ENCODE data around the gene ANKIB1.
A peak's percentile ranks its signal among the peaks of the same experiment; 100 is the strongest.

The ANKIB1 gene

DNA sequence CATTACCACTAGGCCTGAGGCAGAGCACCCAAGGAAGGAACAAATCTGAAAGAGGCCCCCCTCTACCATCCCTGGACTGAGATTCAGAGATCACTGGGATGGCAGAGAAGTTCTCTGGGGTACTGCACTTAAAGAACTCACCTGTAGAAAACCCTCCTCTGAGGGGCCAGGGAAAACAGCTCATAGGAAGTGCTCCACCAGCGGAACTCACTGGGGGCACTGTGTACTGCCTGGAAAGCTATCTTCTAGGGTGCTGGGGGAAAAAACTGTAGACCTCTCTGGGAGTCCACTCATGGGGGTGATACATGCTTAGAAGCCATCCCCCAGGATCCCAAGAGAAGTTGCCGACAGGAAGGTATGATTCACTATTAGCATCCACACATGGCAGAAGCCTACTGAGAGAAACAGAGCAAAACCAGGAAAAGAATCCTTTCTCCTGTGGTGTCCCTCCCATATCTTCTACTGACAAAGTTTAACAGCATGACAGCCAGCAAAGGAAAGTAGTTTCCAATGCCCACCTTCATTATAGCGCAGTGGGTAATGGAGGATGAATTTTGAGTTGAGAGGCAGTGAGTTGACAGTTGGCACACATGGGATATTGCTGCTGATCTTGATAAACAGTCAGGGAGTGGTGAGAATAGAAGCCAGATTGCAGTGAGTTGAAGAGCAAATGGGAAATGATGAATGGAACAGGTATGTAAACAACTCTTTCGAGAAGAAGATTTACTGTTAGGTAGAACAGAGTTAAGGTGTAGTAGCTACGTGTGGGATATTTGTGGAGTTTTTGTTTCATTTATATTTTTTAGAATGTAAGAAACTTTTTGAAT lies 20.9 kb downstream of the ANKIB1 start:
- no peak for DNase-seq

DNA sequence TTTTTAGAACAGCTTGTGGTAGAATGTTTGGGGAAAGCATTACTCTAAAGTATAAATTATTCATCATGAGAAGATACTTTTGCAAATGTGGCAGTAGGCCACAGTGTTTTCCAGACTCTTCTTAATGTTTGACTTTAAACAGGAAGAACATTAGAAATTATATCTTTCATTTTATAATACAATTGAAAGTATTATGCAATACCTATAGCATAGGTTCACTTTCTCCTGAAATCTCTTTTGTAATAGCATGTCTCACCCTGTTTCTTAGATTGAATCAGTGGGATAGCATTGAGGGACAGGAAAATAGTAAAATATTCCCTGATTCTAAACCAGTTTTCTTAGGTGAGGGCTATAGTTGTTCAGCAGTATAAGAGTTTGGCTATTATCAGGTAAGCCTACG lies 23.1 kb downstream of the ANKIB1 start:
- DNase-seq, result no peak

DNA sequence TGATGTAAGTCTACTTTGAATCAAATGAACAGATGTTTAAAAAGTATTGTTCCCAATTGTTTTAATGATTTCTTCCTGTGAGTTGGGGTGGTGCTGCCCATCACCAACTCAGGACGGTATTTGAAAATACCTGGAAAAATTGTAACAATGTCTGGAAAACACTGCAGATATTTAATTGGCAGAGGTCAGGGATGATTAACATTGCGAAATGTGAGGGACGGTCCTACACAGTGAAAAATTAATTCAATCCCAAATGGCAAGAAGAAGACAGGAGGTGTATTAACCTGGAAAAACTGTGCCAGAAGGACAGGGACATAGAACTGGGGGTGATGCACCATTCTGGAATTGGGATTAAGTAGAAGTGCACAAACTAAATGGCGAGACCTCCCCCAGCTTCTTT lies 29.6 kb downstream of the ANKIB1 start:
- DNase-seq, result no peak

DNA sequence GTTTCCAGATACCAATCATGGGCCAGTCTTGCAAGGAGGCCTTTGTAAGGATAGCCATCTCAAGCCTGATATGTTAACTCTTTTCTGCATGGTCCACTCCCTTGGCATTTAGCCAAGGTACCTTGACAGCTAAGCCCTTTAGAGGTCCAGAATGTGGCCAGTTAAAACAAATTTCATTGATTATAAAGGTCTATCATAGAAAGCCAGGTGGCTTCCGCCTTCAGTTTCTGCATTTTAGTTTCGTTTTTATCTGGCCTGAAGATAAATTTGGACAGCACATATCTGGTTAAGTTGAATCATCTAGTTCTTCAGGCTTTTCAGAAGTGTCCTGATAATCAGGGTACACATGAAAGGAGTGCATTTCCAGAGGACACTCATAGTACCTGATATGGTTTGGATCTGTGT lies 30.7 kb downstream of the ANKIB1 start:
- DNase-seq, result no peak

DNA sequence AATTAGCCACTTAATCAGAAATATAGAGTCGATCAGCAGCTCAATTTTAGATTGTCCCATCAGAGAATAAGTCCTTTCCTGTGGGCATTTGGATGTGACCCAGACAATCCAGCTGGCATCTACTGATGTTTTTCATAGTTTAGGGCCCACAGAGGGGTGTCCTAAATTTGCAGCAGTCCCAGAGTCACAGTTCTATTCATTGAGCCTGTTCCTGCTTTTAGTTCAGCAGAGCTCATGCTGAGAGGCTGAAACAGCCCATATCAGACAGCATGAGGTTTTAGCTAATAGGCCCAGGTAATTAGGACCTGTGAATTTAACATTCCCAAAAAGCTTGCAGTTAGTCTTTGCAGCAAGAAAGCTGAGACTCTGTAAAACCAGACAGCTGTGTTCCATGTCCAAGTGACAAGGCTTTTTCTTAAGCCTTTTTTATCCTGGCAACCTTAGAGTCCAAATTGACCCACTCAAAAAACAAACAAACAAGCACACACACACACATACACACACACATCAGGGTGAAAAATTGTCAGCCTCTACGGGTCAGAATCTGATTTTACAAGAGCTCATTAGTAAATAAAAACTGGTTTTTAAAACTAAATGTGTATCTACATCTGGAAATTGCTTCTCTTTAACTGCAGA lies 33.7 kb downstream of the ANKIB1 start:
- DNase-seq, result no peak

DNA sequence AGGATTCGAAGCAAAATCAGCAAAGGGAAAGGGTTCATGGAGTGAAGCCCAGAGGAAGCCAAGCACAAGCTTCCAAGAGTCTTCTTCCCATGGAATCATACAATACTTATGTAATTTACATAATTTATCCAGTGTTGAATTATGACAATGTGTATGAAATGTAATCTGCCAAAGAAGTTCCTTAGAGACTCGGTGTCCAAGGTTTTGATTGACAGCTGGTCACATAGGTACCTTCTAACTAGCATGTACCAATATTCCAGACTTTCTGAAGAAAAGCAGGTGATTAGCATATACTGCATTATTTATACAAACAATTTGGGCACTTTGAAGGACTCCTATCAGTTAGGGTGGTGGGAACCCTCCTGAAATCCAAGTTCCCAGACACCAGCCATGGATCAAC lies 35.3 kb downstream of the ANKIB1 start:
- DNase-seq, result no peak

DNA sequence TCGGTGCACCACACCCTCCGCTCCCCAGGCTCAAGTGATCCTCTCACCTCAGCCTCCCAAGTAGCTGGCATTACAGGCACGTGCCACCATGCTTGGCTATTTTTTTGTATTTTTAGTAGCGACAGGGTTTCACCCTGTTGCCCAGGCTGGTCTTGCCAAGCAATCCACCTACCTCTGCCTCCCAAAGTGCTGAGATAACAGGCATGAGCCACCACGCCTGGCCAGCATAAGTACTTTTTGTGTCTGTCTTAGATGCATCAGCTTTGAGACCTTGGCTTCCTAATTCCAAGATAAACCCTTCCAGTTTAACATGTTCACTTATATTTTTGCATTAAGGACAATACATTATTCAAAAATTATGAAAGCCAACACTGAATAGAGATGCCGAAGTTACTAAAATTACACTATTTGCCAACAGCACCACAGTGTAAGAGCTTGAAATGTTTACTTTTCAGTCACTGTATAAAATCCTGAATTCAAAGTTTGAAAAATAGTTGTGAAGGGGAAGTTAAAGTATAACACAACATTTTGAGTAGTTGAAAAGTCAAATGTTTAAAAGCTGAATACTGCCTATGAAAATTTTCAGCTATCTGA lies 36.5 kb downstream of the ANKIB1 start:
- no peak for DNase-seq

DNA sequence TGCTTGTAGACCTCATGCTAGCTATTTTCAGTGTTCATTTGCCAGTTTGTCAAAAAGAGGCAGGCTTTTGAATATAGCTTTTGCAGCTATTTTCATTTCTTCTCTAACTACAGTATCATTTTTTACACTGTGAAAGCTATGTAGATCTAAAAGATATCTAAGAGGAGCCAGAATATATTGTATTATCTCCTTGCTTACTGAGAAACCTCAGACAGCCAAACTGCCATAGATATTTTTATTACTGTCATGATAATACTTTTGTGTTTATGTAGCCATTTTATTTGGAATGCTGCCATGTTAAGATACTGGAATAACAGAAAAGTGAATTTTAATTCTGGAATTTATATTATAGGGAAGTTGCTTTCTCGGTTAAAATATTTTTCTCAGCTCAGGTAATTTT lies 37.2 kb downstream of the ANKIB1 start:
- no peak for DNase-seq

DNA sequence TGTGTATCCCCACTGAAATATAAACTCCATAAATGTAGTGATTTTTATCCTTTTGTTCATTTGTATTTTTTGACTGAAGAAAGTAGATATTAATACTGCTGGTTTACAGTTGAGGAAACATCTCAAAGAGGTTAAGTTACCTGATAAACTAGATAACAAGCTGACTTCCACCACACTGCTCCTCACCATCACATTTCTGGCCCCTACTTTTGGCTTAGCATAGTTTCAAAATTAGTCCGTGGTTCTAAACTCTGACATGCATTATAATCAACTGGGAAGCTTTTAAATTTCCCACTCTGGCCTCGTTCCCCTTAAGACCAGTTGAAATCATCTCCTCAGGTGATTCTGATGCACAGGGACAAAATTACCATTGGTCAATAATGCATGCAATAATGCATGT lies 43.5 kb downstream of the ANKIB1 start:
- no peak for DNase-seq

DNA sequence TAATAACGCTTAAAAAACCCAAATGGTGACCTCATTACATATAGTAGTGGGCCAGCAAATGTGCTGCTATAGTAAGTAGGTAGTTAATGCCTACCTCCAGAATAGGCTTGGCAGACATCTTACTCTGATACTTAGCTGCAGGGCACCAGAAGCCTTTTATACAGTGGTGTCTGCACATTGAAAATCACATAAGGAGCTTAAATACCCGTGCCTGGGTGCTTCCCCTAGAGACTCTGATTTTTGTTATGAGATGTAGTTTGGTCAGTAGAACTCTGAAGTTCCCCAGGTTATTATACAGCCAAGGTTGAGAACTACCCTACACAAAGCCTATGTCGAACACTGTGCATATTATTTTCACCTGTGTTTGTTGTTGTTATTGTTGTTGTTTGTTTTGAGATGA lies 47.2 kb downstream of the ANKIB1 start:
- no peak for DNase-seq

DNA sequence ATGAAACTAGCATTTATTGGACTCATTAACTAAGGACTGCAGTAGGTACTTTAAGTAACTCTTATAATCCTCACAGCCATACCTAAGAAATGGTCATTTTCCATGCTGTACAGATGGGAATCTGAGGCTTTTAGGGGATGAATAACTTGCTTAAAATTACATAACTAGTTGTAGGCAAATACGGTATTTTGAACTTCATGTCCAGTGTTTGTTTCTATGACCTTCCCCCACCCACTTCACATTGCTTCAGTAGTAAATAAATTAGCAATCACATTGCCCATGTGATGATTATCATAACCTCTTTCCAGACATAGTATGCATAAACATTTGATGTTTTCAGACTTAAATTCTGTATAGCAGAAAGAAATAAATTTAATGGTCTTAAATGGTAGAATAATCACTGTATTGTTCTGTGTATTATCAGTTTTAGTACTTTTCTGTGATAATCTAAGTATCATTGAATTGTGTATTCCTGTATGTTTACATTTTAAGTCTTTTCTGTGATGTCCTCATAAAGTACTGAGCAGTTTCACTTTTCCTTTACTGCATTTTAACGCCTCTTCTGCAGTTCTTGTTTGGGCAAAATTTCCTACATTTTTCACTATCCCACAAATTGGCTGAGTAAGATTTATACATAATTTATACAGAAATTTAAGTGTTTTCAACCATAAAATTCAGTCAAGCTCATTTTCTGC lies 48.3 kb downstream of the ANKIB1 start:
- DNase-seq, result no peak

DNA sequence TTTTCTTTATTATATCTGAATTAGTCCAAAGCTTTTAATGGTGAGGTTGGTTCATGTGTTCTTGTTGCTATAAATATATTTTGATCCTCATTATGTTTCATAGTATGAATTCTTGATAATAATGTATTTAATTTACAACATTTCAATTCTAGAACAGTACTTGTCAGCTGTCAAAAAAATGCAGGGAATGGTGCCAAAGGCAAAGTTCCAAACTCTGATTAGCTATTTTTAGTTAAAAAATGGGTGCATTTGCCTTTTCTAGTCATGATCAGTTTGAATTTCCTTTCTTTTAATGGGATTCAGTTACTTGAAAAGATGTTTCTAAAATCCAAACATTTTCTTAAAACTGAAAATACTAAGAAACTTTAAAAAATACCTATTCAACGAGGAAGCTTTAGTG lies 49.6 kb downstream of the ANKIB1 start:
- peak; percentile 7 for DNase-seq

DNA sequence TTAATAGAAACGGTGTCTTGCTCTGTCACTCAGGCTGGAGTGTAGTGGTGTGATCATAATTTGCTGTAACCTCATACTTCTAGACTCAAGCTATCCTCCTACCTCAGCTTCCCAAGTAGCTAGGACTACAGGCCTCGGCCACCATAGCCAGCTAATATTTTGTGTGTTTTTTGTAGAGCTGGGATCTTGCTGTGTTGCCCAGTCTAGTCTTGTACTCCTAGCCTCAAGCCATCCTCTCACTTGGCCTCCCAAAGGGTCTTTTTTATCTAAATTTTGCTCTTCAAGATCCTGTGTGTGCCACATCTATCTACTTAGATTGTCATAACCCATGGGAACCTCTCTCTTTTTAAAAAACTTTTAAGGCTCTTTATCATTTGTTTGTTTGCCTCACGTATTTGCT lies 50.5 kb downstream of the ANKIB1 start:
- no peak for DNase-seq

DNA sequence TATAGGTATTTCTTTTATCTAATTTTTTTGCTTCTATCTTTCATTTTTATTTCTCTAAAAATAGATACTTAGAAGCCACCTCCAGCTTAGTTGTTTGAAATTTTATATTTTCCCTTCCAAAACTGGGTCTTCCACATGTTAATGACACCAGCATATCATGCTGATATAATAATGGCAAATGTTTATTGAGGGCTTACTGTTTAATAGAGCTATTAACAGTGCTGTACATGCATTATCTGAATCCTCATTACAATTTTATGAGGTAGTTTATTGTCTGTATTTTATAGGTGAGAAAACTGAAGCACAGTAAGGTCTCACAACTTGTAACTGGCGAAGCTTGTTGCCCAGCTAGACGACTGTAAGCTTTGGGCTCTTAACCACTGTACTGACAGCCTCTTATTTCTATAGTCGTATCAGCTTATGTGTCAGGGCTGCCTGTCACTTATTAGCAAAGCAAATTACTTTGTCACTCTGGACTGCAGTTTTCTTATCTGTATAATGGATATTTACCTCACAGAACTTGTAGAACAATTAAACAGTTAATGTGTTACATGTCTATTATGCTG lies 51.2 kb downstream of the ANKIB1 start:
- DNase-seq, result no peak

DNA sequence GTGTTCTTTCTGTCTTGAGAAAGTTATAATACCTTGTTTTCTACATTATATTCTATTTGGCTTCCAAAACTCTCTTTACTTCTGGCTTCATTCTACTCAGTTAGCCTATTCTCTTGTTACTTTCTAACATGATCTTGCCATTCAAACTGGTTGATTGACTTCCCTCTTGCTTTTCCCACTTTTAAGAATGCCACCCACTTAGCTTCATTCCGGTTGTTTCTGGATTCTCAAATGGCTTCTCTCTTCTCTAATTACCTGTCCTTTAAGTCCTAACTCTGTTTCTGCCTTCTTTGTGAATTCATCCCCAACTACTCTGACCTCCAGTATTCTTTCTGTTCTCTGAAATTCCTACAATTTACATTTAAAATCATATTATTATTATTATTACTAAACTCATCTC lies 52.0 kb downstream of the ANKIB1 start:
- DNase-seq, result no peak

DNA sequence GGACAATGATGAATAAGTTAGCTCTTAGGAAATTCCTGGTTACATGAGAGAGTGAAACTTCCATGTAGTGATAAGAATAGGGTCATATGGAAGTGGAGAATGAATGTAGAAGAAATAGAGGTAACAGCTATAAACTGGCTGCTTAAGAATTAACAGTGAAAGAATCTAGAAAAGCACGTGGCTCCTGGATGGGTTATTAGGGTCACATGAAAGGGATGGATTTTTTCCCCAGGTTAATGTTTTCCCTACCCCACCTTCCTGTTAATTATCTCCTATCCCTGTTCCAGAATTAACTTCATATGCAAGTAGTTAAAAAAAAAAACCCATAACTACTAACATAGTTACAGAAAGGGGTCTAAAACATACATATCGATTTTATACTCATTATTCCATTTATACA lies 58.0 kb downstream of the ANKIB1 start:
- no peak for DNase-seq

DNA sequence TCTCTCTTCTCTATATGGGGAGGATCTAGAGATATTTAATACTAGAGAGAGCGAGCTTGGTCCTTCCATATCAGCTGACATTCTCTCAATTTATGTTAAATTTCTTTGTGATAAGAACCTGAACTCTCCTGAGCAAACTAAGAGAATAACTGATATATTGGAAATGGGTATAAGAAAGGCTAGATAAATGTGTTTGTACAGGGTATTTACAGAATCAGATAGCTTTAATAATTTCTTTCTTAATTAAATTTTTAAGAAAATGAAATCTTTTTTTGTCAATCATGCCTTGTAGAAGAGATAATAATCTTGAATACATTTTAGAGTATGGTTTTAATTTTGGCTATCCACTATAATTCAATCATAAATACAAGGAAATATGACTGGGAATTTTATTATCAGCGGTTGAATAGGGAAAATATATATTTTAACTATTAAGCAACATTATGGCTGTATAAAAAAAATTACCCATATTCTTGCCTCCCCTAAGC lies 58.7 kb downstream of the ANKIB1 start:
- no peak for DNase-seq

DNA sequence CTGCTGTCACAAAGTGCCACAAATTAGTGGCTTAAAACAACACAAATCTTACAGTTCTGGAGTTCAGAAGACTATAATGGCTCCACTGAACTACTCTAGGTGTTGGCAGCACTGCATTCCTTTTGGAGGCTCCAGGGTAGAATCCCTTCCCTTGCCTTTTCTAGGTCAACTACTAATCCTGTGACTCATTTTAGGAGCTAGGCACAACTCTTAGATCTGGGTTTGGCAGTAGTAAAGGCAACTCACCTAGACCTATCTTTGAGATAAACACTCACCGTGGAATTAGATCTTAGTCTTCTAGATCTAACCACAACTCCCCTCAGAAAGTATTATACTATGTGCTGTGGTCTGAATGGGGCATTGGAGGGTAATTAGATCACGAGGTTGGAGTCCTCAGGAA lies 60.4 kb downstream of the ANKIB1 start:
- no peak for DNase-seq

DNA sequence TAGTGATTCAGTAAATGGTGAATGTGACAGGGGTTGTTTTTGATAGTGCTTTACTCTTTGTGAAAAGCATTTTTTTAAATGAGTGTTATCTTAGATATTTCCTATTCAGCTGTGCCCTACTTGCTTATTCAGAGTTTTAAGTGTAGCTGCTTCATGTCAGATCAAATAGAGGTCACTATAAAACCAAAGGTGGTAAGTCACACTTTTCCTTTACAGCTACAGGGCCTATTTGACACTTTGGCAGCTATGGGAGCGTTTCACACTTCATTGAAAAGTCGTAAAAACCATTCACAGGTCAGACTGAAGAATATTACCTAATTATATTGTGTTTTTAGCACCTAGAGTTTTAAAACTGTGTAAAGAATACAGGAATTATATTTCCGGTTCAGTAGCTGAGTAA lies 67.3 kb downstream of the ANKIB1 start:
- no peak for DNase-seq

DNA sequence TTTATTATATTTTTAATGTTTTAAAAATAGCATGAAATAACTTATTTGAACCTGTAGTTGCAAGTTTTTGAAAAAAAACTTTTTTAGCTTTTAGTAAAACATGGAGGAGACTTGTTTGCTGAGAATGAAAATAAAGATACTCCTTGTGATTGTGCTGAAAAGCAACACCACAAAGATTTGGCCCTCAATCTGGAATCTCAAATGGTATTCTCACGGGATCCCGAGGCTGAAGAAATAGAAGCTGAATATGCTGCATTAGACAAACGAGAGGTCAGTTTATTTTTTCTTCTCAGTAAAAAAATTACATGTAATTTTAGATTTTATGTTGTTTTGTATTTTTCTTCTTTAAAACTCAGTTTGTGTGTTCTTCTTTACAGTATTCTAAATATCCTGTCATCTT lies 73.5 kb downstream of the ANKIB1 start:
- no peak for DNase-seq

DNA sequence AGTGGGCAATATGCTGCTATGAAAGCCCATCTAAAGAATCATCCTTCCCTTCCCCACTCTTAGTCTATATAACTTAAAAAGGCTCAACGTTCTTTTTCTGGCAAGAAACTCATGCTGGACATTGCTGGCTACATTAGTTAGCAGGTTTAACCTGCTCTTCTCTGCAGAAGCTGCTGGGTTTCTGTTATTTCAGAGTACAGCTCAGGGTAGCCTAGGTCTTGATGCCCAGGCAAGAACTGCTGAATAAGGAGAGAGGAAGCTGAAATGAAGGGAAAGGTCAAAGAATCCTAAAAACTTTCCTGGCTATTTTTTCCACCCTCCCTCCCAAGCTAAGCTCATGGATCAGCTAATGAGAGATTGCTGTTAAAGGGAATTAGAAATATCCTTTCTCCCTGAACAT lies 79.4 kb downstream of the ANKIB1 start:
- no peak for DNase-seq

DNA sequence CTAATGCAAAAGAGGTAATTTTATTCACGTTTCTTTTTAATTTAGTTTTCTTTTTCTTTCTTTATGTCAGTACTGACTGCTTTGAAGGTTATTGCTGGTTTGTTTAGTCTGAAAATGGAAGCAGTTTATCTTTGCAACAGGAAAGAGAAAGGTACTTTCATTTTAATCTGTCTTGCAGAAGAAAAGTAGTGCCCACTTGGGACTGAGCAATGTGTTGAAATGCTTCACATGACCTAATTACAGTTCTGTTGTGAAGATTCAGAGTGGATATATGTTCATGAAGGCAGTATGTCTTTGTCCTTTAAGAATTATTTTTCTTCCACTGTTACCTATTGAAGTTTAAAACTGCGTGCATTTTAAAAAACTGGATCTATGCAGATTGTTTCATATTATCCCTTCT lies 80.1 kb downstream of the ANKIB1 start:
- no peak for DNase-seq

DNA sequence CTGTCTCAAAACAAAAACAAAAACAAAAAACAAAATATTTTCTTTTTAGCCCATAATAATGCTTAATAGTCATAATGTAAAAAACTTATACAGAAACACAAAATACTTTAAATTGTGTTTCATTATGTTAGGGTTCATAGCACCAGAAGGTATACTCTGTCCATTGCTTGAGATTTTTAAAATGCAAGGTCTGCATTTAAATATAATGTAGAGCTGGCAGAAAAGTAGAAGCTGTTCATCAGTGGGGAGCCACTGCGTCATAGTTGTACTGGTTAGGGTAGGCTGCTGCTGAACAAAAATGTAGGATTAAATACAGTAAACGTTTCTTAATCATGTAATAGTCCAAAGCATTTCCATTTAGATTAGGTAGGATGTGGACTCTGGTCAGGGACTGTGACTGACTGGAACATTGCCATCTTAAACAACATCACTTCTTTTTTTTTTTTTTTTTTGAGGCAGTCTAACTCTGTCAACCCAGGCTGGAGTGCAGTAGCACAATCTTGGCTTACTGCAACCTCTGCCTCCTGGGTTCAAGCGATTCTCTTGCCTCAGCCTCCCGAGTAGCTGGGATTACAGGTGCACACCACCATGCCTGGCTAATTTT lies 85.2 kb downstream of the ANKIB1 start:
- DNase-seq, result peak; percentile 27
